Measurements from ENCODE around the gene EXOC6B. TPM values are rescaled to one million over a fixed set of nuclear protein-coding genes. Genes with fewer than 3 reads are reported as not detected.

EXOC6B gene
- total and polyA plus RNA-seq, 2 donors from 2014 or later = 5.9 to 31.3 TPM

DNA sequence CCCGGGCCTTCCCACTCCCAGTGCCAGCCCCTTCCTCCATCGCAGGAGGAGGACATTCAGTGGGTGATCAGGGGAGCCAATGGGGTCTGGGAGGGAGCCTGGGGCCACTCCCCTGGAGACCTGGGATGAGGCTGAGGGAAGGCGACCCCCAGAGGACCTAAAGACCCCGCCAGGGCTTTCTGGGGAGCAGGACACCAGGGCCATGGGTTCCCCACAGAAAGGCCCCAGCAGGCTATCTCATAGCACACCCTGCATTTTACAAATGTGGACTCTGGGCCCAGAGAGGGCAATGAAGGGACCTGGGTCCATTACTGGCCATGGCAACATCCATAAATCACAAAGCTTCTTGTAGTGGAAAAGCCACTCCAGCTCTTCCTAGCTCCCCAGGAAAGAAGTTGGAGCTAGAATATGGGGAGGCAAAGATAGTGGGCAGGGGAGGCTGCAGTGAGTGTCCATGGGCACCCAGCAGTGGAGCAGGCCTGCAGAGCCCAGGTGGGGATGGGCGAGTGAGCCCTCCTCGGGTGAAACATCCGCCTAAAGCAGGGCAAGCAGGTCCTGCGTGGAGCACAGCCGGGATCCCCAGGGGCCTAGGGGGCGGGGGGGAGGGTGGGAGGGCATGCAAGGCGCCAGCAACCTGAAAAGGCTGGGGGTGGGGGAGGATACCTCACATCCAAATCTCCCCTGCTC lies 692.0 kb downstream of the EXOC6B start:
- H3K9ac ChIP-seq (ENCODE audit: low read length in 3 of 3) = no peak overlapping the region
- intact Hi-C loops (cut with DNase I) = no loop called here
- H3K9me3 ChIP-seq (ENCODE audit: control insufficient read depth in 2 of 3, insufficient read depth in 1 of 3, low read length in 3 of 3) = no peaks in the 10 kb centered on the region
- no peak for TF ChIP-seq CTCF (IDR thresholded peaks at IDR 0.05; ENCODE audit: borderline replicate concordance, extremely low read depth, insufficient read depth)
- no peaks in the 10 kb centered on the region for H3K36me3 ChIP-seq (ENCODE audit: control insufficient read depth in 2 of 3, insufficient read depth in 3 of 3, low read length in 3 of 3)
- no peaks in the 10 kb centered on the region for H3K27me3 ChIP-seq (ENCODE audit: control insufficient read depth, insufficient read depth, low read length)
- FAIRE-seq = no peak
- peak in 2 of 5 donors; percentile 22 to 53 for DNase-seq
- no peak overlapping the region for H3K27ac ChIP-seq (ENCODE audit: low read depth in 2 of 2, low read length in 2 of 2)
- H3K4me3 ChIP-seq (ENCODE audit: low read length in 3 of 3) = no peak overlapping the region
- H3K4me1 ChIP-seq (ENCODE audit: control insufficient read depth in 2 of 3, insufficient read depth in 2 of 3, low read depth in 1 of 3, low read length in 3 of 3) = no peaks in the 10 kb centered on the region

GRCh38 chr2:72132981-72133720 lies 692.7 kb downstream of the EXOC6B start:
- no peak overlapping the region for H3K27ac ChIP-seq (ENCODE audit: low read depth in 2 of 2, low read length in 2 of 2)
- no peak overlapping the region for H3K4me3 ChIP-seq (ENCODE audit: low read length in 3 of 3)
- H3K4me1 ChIP-seq (ENCODE audit: control insufficient read depth in 2 of 3, insufficient read depth in 2 of 3, low read depth in 1 of 3, low read length in 3 of 3) = no peaks in the 10 kb centered on the region
- no peak for TF ChIP-seq CTCF (IDR thresholded peaks at IDR 0.05; ENCODE audit: borderline replicate concordance, extremely low read depth, insufficient read depth)
- H3K9ac ChIP-seq (ENCODE audit: low read length in 3 of 3) = no peak overlapping the region
- intact Hi-C loops (cut with DNase I) = no loop called here
- H3K9me3 ChIP-seq (ENCODE audit: control insufficient read depth in 2 of 3, insufficient read depth in 1 of 3, low read length in 3 of 3) = no peaks in the 10 kb centered on the region
- H3K27me3 ChIP-seq (ENCODE audit: control insufficient read depth, insufficient read depth, low read length) = no peaks in the 10 kb centered on the region
- FAIRE-seq = no peak
- DNase-seq = peak in 1 of 5 donors; percentile 61
- H3K36me3 ChIP-seq (ENCODE audit: control insufficient read depth in 2 of 3, insufficient read depth in 3 of 3, low read length in 3 of 3) = no peaks in the 10 kb centered on the region

DNA sequence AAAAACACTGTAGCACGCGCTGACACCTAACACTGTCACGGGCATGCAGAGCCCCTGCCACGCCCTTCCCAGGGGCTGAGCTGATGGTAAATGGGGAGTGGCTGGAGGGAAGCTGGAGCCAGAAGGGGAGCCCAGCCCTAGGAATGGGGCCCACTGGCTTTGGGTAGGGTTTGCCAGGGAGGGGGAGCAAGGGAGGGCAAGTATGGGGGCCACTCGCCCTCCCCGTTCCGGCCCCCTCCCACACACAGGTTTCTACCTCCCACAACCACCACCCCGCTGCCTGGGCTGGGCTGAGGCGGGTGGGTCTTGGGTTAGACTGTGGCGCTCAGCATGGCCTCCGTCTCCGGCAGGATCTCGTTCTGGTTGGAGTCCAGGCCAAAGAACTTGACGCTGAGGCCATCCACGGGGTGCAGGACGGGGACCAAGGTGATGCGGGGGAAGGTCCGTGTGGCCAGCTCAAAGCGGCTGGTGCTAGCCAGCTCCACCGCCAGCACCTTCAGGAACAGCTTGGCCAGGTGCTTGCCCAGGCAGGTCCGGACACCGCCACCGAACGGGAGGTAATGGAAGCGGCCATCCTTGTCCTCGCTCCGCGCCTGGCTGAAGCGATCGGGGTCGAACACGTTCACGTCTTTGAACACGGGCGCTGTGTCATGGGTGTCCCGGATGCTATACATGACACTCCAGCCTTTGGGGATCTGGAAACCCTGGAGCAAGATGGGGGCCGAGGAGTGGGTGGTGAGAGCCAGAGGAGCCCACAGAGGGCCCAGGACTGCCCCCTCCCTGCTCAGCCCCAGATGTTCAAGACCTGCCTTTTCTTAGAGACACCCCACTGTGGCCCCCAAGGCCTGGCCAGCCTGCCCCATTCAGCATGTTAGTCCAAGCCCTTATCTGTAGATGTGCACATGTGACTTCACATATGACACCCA lies 693.7 kb downstream of the EXOC6B start:
- H3K4me3 ChIP-seq (ENCODE audit: low read length in 3 of 3) = no peak overlapping the region
- peak in 2 of 5 donors; percentile 25 to 70 for DNase-seq
- no peaks in the 10 kb centered on the region for H3K4me1 ChIP-seq (ENCODE audit: control insufficient read depth in 2 of 3, insufficient read depth in 2 of 3, low read depth in 1 of 3, low read length in 3 of 3)
- H3K9ac ChIP-seq (ENCODE audit: low read length in 3 of 3) = no peak overlapping the region
- H3K36me3 ChIP-seq (ENCODE audit: control insufficient read depth in 2 of 3, insufficient read depth in 3 of 3, low read length in 3 of 3) = no peaks in the 10 kb centered on the region
- FAIRE-seq = no peak
- H3K9me3 ChIP-seq (ENCODE audit: control insufficient read depth in 2 of 3, insufficient read depth in 1 of 3, low read length in 3 of 3) = no peaks in the 10 kb centered on the region
- TF ChIP-seq CTCF (IDR thresholded peaks at IDR 0.05; ENCODE audit: borderline replicate concordance, extremely low read depth, insufficient read depth) = no peak
- intact Hi-C loops (cut with DNase I) = no loop called here
- no peak overlapping the region for H3K27ac ChIP-seq (ENCODE audit: low read depth in 2 of 2, low read length in 2 of 2)
- H3K27me3 ChIP-seq (ENCODE audit: control insufficient read depth, insufficient read depth, low read length) = no peaks in the 10 kb centered on the region
